ENCODE results near the gene SEMA3D. TPM values are rescaled to one million over a fixed set of nuclear protein-coding genes. Genes with fewer than 3 reads are reported as not detected.

Gene SEMA3D
- total and polyA plus RNA-seq, 2 experiments from 2014 or later, result 1.5 to 7.2 TPM

DNA sequence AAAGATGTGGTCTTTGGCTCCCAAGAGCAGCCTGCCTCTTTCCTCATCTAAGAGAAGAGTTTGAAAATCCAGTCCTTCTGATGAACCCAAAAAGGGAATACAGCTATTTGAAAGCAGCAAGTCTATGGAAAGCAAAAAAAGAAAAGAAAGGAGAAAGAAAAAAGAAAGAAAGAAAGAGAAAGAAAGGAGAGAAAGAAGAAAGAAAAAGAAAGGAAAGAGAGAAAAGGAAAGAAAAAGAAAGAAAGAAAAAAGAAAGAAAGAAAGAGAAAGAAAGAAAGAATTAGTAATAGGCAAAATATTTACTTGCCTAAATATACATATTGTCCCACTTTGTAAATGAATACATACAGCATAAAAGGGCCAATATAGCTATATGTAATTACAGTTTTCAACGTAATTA is 89.0 kb downstream of the SEMA3D start (continued):
- TF ChIP-seq, protein P1, sequence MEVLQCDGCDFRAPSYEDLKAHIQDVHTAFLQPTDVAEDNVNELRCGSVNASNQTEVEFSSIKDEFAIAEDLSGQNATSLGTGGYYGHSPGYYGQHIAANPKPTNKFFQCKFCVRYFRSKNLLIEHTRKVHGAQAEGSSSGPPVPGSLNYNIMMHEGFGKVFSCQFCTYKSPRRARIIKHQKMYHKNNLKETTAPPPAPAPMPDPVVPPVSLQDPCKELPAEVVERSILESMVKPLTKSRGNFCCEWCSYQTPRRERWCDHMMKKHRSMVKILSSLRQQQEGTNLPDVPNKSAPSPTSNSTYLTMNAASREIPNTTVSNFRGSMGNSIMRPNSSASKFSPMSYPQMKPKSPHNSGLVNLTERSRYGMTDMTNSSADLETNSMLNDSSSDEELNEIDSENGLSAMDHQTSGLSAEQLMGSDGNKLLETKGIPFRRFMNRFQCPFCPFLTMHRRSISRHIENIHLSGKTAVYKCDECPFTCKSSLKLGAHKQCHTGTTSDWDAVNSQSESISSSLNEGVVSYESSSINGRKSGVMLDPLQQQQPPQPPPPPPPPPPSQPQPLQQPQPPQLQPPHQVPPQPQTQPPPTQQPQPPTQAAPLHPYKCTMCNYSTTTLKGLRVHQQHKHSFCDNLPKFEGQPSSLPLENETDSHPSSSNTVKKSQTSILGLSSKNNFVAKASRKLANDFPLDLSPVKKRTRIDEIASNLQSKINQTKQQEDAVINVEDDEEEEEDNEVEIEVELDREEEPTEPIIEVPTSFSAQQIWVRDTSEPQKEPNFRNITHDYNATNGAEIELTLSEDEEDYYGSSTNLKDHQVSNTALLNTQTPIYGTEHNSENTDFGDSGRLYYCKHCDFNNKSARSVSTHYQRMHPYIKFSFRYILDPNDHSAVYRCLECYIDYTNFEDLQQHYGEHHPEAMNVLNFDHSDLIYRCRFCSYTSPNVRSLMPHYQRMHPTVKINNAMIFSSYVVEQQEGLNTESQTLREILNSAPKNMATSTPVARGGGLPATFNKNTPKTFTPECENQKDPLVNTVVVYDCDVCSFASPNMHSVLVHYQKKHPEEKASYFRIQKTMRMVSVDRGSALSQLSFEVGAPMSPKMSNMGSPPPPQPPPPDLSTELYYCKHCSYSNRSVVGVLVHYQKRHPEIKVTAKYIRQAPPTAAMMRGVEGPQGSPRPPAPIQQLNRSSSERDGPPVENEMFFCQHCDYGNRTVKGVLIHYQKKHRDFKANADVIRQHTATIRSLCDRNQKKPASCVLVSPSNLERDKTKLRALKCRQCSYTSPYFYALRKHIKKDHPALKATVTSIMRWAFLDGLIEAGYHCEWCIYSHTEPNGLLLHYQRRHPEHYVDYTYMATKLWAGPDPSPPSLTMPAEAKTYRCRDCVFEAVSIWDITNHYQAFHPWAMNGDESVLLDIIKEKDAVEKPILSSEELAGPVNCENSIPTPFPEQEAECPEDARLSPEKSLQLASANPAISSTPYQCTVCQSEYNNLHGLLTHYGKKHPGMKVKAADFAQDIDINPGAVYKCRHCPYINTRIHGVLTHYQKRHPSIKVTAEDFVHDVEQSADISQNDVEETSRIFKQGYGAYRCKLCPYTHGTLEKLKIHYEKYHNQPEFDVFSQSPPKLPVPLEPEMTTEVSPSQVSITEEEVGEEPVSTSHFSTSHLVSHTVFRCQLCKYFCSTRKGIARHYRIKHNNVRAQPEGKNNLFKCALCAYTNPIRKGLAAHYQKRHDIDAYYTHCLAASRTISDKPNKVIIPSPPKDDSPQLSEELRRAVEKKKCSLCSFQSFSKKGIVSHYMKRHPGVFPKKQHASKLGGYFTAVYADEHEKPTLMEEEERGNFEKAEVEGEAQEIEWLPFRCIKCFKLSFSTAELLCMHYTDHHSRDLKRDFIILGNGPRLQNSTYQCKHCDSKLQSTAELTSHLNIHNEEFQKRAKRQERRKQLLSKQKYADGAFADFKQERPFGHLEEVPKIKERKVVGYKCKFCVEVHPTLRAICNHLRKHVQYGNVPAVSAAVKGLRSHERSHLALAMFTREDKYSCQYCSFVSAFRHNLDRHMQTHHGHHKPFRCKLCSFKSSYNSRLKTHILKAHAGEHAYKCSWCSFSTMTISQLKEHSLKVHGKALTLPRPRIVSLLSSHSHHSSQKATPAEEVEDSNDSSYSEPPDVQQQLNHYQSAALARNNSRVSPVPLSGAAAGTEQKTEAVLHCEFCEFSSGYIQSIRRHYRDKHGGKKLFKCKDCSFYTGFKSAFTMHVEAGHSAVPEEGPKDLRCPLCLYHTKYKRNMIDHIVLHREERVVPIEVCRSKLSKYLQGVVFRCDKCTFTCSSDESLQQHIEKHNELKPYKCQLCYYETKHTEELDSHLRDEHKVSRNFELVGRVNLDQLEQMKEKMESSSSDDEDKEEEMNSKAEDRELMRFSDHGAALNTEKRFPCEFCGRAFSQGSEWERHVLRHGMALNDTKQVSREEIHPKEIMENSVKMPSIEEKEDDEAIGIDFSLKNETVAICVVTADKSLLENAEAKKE (CRISPR knock-in tag; IDR thresholded peaks at IDR 0.05), result no peak
- no peak for TF ChIP-seq NANOG (IDR thresholded peaks at IDR 0.05; ENCODE audit: borderline replicate concordance)
- no peak for TF ChIP-seq STAT1 (IDR thresholded peaks at IDR 0.05; ENCODE audit: unreplicated experiment)
- TF ChIP-seq CREB1 (CRISPR knock-in tag; IDR thresholded peaks at IDR 0.05; ENCODE audit: low read depth), result no peak
- TF ChIP-seq, protein P2, sequence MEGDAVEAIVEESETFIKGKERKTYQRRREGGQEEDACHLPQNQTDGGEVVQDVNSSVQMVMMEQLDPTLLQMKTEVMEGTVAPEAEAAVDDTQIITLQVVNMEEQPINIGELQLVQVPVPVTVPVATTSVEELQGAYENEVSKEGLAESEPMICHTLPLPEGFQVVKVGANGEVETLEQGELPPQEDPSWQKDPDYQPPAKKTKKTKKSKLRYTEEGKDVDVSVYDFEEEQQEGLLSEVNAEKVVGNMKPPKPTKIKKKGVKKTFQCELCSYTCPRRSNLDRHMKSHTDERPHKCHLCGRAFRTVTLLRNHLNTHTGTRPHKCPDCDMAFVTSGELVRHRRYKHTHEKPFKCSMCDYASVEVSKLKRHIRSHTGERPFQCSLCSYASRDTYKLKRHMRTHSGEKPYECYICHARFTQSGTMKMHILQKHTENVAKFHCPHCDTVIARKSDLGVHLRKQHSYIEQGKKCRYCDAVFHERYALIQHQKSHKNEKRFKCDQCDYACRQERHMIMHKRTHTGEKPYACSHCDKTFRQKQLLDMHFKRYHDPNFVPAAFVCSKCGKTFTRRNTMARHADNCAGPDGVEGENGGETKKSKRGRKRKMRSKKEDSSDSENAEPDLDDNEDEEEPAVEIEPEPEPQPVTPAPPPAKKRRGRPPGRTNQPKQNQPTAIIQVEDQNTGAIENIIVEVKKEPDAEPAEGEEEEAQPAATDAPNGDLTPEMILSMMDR (conservative IDR thresholded peaks at IDR 0.05; ENCODE audit: low read depth in 2 of 2), result no peak
- no peak for TF ChIP-seq EZH2 (IDR thresholded peaks at IDR 0.05; ENCODE audit: low read depth, unreplicated experiment)
- no peak for TF ChIP-seq ZNF331 (CRISPR knock-in tag; IDR thresholded peaks at IDR 0.05; ENCODE audit: low read depth)
- TF ChIP-seq EZH2phosphoT487 (IDR thresholded peaks at IDR 0.05; ENCODE audit: unreplicated experiment), result no peak
- no peak for TF ChIP-seq ZNF114 (CRISPR knock-in tag; IDR thresholded peaks at IDR 0.05)
- TF ChIP-seq JUNB (IDR thresholded peaks at IDR 0.05; ENCODE audit: unreplicated experiment), result no peak

Measured in GM23338 (cell line).